ENCODE measurements around the gene GTPBP8. TPM values are rescaled to one million over a fixed set of nuclear protein-coding genes. Genes with fewer than 3 reads are reported as not detected.

GTPBP8 gene
- total and polyA plus RNA-seq, 2 of the 8 experiments (the other 6 are each of a cell fraction or from before 2014, with no cell fraction given), result 25.8 to 27.6 TPM

GRCh38 chr3:112984485-112984884 lies 6.3 kb upstream of the GTPBP8 start (continued):
- TF ChIP-seq, protein P1, sequence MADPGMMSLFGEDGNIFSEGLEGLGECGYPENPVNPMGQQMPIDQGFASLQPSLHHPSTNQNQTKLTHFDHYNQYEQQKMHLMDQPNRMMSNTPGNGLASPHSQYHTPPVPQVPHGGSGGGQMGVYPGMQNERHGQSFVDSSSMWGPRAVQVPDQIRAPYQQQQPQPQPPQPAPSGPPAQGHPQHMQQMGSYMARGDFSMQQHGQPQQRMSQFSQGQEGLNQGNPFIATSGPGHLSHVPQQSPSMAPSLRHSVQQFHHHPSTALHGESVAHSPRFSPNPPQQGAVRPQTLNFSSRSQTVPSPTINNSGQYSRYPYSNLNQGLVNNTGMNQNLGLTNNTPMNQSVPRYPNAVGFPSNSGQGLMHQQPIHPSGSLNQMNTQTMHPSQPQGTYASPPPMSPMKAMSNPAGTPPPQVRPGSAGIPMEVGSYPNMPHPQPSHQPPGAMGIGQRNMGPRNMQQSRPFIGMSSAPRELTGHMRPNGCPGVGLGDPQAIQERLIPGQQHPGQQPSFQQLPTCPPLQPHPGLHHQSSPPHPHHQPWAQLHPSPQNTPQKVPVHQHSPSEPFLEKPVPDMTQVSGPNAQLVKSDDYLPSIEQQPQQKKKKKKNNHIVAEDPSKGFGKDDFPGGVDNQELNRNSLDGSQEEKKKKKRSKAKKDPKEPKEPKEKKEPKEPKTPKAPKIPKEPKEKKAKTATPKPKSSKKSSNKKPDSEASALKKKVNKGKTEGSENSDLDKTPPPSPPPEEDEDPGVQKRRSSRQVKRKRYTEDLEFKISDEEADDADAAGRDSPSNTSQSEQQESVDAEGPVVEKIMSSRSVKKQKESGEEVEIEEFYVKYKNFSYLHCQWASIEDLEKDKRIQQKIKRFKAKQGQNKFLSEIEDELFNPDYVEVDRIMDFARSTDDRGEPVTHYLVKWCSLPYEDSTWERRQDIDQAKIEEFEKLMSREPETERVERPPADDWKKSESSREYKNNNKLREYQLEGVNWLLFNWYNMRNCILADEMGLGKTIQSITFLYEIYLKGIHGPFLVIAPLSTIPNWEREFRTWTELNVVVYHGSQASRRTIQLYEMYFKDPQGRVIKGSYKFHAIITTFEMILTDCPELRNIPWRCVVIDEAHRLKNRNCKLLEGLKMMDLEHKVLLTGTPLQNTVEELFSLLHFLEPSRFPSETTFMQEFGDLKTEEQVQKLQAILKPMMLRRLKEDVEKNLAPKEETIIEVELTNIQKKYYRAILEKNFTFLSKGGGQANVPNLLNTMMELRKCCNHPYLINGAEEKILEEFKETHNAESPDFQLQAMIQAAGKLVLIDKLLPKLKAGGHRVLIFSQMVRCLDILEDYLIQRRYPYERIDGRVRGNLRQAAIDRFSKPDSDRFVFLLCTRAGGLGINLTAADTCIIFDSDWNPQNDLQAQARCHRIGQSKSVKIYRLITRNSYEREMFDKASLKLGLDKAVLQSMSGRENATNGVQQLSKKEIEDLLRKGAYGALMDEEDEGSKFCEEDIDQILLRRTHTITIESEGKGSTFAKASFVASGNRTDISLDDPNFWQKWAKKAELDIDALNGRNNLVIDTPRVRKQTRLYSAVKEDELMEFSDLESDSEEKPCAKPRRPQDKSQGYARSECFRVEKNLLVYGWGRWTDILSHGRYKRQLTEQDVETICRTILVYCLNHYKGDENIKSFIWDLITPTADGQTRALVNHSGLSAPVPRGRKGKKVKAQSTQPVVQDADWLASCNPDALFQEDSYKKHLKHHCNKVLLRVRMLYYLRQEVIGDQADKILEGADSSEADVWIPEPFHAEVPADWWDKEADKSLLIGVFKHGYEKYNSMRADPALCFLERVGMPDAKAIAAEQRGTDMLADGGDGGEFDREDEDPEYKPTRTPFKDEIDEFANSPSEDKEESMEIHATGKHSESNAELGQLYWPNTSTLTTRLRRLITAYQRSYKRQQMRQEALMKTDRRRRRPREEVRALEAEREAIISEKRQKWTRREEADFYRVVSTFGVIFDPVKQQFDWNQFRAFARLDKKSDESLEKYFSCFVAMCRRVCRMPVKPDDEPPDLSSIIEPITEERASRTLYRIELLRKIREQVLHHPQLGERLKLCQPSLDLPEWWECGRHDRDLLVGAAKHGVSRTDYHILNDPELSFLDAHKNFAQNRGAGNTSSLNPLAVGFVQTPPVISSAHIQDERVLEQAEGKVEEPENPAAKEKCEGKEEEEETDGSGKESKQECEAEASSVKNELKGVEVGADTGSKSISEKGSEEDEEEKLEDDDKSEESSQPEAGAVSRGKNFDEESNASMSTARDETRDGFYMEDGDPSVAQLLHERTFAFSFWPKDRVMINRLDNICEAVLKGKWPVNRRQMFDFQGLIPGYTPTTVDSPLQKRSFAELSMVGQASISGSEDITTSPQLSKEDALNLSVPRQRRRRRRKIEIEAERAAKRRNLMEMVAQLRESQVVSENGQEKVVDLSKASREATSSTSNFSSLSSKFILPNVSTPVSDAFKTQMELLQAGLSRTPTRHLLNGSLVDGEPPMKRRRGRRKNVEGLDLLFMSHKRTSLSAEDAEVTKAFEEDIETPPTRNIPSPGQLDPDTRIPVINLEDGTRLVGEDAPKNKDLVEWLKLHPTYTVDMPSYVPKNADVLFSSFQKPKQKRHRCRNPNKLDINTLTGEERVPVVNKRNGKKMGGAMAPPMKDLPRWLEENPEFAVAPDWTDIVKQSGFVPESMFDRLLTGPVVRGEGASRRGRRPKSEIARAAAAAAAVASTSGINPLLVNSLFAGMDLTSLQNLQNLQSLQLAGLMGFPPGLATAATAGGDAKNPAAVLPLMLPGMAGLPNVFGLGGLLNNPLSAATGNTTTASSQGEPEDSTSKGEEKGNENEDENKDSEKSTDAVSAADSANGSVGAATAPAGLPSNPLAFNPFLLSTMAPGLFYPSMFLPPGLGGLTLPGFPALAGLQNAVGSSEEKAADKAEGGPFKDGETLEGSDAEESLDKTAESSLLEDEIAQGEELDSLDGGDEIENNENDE (IDR thresholded peaks at IDR 0.05; ENCODE audit: insufficient replicate concordance, low read length), result no peak
- no peak for TF ChIP-seq JUN (IDR thresholded peaks at IDR 0.05; ENCODE audit: low read depth, low read length)
- TF ChIP-seq, protein P2, sequence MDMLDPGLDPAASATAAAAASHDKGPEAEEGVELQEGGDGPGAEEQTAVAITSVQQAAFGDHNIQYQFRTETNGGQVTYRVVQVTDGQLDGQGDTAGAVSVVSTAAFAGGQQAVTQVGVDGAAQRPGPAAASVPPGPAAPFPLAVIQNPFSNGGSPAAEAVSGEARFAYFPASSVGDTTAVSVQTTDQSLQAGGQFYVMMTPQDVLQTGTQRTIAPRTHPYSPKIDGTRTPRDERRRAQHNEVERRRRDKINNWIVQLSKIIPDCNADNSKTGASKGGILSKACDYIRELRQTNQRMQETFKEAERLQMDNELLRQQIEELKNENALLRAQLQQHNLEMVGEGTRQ (IDR thresholded peaks at IDR 0.05; ENCODE audit: low read length), result no peak
- TF ChIP-seq NRF1 (IDR thresholded peaks at IDR 0.05; ENCODE audit: low read depth, low read length), result no peak
